Activated T-cell treated with anti-CD3 and anti-CD28 coated beads, Interleukin-2, amount 50 U/mL, for 4 hours (primary cell): ENCODE data around the gene GJB5. TPM values are rescaled to one million over a fixed set of nuclear protein-coding genes. Genes with fewer than 3 reads are reported as not detected.

Experiments used
- ATAC-seq, 2 donors: fragments of 200-7000 bp; cut with Tn5 transposase; one replicate each; pipeline ENCODE4 v1.10.0; 2021
- DNase-seq: peaks from one replicate; pipeline ENCODE4 v3.0.0-alpha.2; 2020
- H3K27me3 Mint-ChIP-seq: one replicate; pipeline ENCODE4 v1.8.0; 2021; ENCODE audit warnings: low read depth, mixed read lengths
- H3K36me3 Mint-ChIP-seq: one replicate; pipeline ENCODE4 v1.8.0; 2022; ENCODE audit warnings: mixed read lengths; ENCODE audit not compliant: insufficient read depth
- H3K4me1 Mint-ChIP-seq: one replicate; pipeline ENCODE4 v1.8.0; 2021; ENCODE audit warnings: low read depth, mixed read lengths
- H3K4me3 Mint-ChIP-seq: one replicate; pipeline ENCODE4 v1.8.0; 2021; ENCODE audit warnings: mild to moderate bottlenecking, moderate library complexity, mixed read lengths
- H3K9me3 Mint-ChIP-seq: one replicate; pipeline ENCODE4 v1.8.0; 2021; ENCODE audit warnings: mixed read lengths
- total RNA-seq, 3 donors: library from RNA; stranded (reverse); gene quantifications; one replicate each; pipeline ENCODE4 v1.2.1, GENCODE V29; 2021

Gene GJB5
- total RNA-seq, 3 donors from 2014 or later = not detected

GRCh38 chr1:34777519-34778321, 22.9 kb downstream of the GJB5 start:
- H3K4me1 Mint-ChIP-seq = peaks cover 3% of the 10 kb centered on the region
- peaks cover 34% of the 10 kb centered on the region for H3K27me3 Mint-ChIP-seq
- H3K36me3 Mint-ChIP-seq = no peaks in the 10 kb centered on the region
- ATAC-seq (no peak), DNase-seq (no peak)
- no peak overlapping the region for H3K4me3 Mint-ChIP-seq
- H3K9me3 Mint-ChIP-seq = no peaks in the 10 kb centered on the region

DNA sequence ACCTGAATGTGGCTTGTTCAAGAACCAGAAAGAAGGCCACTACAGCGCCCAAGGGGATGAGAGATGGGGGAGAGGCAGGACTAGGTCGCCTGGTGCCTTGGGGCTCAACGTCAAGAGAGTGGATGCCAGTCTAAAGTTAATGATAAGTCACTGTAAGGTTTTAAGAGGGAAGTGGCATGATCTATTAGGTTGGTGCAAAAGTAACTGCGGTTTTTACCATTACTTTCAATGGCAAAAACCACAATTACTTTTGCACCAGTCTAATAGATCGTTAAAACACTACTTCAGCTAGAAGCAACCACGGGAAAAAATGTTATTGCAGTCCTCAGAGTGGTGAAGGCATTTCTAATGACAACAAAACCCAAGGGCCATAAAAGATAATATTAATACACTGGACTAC, 23.5 kb downstream of the GJB5 start:
- Mint-ChIP-seq H3K36me3 (no peaks in the 10 kb centered on the region), H3K4me1 (peaks cover 3% of the 10 kb centered on the region), H3K9me3 (no peaks in the 10 kb centered on the region), H3K27me3 (peaks cover 37% of the 10 kb centered on the region), H3K4me3 (no peak overlapping the region)
- no peak for DNase-seq
- ATAC-seq = no peak

GRCh38 chr1:34779005-34779404, 24.2 kb downstream of the GJB5 start:
- H3K9me3 Mint-ChIP-seq = no peaks in the 10 kb centered on the region
- H3K4me3 Mint-ChIP-seq = no peak overlapping the region
- H3K36me3 Mint-ChIP-seq = no peaks in the 10 kb centered on the region
- DNase-seq (no peak), ATAC-seq (no peak)
- H3K27me3 Mint-ChIP-seq = peaks cover 41% of the 10 kb centered on the region
- peaks cover 3% of the 10 kb centered on the region for H3K4me1 Mint-ChIP-seq

- ATAC-seq (no peak), DNase-seq (no peak)
- H3K36me3 Mint-ChIP-seq = no peaks in the 10 kb centered on the region
- peaks cover 45% of the 10 kb centered on the region for H3K27me3 Mint-ChIP-seq
- peaks cover 3% of the 10 kb centered on the region for H3K4me1 Mint-ChIP-seq
- H3K9me3 Mint-ChIP-seq = no peaks in the 10 kb centered on the region
- H3K4me3 Mint-ChIP-seq = no peak overlapping the region
Measured at GRCh38 chr1:34779526-34779925, 24.7 kb downstream of the GJB5 start.

DNA sequence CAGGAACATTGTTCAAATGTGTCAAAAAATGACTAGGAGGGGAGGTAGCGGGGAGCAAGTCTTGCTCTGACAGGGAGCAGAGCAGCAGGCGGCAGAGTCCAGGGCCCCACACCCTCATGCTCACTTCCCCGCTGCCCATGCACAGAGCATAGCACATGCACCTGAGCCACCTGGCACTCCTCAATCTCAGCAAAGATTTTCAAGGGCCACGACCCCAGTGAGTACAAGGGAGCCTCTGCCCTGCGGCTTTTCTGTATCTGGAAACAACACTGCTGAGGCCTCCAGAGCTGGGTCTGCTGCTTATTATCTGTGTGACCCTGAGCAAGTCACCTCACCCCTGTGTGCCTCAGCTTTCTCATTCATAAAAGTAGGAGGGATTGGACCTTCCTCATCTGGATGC, 25.1 kb downstream of the GJB5 start:
- no peak for DNase-seq

DNA sequence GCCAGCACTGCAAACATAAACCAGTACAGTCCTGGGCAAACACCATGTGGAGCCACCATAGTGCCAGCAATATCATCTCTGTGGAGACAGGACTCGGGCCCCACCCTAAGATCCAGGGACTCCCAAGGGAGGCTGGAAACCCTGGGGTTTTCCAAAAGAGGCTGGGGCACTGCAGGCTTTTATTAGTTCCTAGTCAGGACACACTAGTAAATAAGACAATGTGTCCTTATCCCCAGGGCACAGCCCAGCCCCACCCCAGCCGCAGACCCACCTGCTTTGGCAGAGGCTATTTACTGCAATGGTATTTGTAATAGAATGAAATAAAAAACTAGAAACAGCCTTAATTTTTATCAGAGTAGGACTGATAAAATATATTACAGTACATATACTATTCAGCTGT, 25.7 kb downstream of the GJB5 start:
- Mint-ChIP-seq H3K9me3 (no peaks in the 10 kb centered on the region), H3K27me3 (peaks cover 55% of the 10 kb centered on the region), H3K4me1 (peaks cover 3% of the 10 kb centered on the region), H3K4me3 (no peak overlapping the region), H3K36me3 (no peaks in the 10 kb centered on the region)
- ATAC-seq = no peak
- no peak for DNase-seq

More for the DNA sequence above, 25.1 kb downstream of the GJB5 start:
- Mint-ChIP-seq H3K9me3 (no peaks in the 10 kb centered on the region), H3K4me1 (peaks cover 3% of the 10 kb centered on the region), H3K4me3 (no peak overlapping the region), H3K36me3 (no peaks in the 10 kb centered on the region), H3K27me3 (peaks cover 49% of the 10 kb centered on the region)
- no peak for ATAC-seq

- peaks cover 3% of the 10 kb centered on the region for H3K4me1 Mint-ChIP-seq
- peaks cover 55% of the 10 kb centered on the region for H3K27me3 Mint-ChIP-seq
- DNase-seq (no peak), ATAC-seq (peak; percentile 59)
- no peak within 1 kb of the TSS for H3K4me3 Mint-ChIP-seq
- no peaks in the 10 kb centered on the region for H3K36me3 Mint-ChIP-seq
- no peaks in the 10 kb centered on the region for H3K9me3 Mint-ChIP-seq
Measured at GRCh38 chr1:34781071-34781843, 26.4 kb downstream of the GJB5 start, which contains the start of gene GJB3. GJB3 (plus strand) TSS chr1:34781214; CDS start chr1:34784763, 3,549 bp downstream.

- peaks cover 61% of the 10 kb centered on the region for H3K27me3 Mint-ChIP-seq
- no peak overlapping the region for H3K4me3 Mint-ChIP-seq
- H3K4me1 Mint-ChIP-seq = peaks cover 5% of the 10 kb centered on the region
- H3K9me3 Mint-ChIP-seq = no peaks in the 10 kb centered on the region
- no peak for DNase-seq
- H3K36me3 Mint-ChIP-seq = no peaks in the 10 kb centered on the region
- ATAC-seq = no peak
Measured at GRCh38 chr1:34781844-34782391, 27.1 kb downstream of the GJB5 start.

GRCh38 chr1:34784751-34785221, 29.9 kb downstream of the GJB5 start:
- peaks cover 5% of the 10 kb centered on the region for H3K4me1 Mint-ChIP-seq
- ATAC-seq (no peak), DNase-seq (no peak)
- peaks cover 55% of the 10 kb centered on the region for H3K27me3 Mint-ChIP-seq
- no peak overlapping the region for H3K4me3 Mint-ChIP-seq
- no peaks in the 10 kb centered on the region for H3K36me3 Mint-ChIP-seq
- no peaks in the 10 kb centered on the region for H3K9me3 Mint-ChIP-seq

- ATAC-seq = no peak
Measured at GRCh38 chr1:34785231-34785874, 30.5 kb downstream of the GJB5 start.

DNA sequence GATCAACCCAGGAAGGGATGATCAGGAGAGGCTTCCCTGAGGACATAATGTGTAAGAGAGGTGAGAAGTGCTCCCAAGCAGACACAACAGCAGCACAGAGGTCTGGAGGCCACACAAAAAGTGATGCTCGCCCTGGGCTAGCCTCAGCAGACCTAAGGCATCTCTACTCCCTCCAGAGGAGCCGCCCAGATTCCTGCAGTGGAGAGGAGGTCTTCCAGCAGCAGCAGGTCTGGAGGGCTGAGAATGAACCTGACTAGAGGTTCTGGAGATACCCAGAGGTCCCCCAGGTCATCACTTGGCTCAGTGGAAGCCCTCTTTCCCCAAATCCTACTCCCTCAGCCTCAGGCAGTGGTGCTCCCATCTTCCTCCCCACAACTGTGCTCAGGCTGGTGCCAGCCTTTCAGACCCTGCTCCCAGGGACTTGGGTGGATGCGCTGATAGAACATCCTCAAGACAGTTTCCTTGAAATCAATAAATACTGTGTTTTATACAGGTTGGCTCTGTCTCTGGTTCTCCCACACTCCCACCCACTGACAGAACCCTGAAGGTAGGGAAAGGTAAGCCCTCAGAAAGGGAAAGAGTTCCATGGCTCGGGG, 31.1 kb downstream of the GJB5 start:
- ATAC-seq (peak in 1 of 2 donors; percentile 7), DNase-seq (no peak)
- Mint-ChIP-seq H3K4me1 (peaks cover 5% of the 10 kb centered on the region), H3K27me3 (peaks cover 52% of the 10 kb centered on the region), H3K9me3 (no peaks in the 10 kb centered on the region), H3K36me3 (no peaks in the 10 kb centered on the region), H3K4me3 (no peak overlapping the region)

More at GRCh38 chr1:34785231-34785874, 30.5 kb downstream of the GJB5 start:
- no peaks in the 10 kb centered on the region for H3K9me3 Mint-ChIP-seq
- no peak for DNase-seq
- peaks cover 5% of the 10 kb centered on the region for H3K4me1 Mint-ChIP-seq
- no peak overlapping the region for H3K4me3 Mint-ChIP-seq
- H3K36me3 Mint-ChIP-seq = no peaks in the 10 kb centered on the region
- H3K27me3 Mint-ChIP-seq = peaks cover 50% of the 10 kb centered on the region

- DNase-seq (peak; percentile 53), ATAC-seq (peak; percentile 82)
- Mint-ChIP-seq H3K27me3 (peaks cover 58% of the 10 kb centered on the region), H3K4me3 (no peak overlapping the region), H3K9me3 (no peaks in the 10 kb centered on the region), H3K36me3 (no peaks in the 10 kb centered on the region), H3K4me1 (peaks cover 5% of the 10 kb centered on the region)
Measured at GRCh38 chr1:34786521-34787325, 31.9 kb downstream of the GJB5 start.
